Measurements from ENCODE around the gene NOSTRIN. TPM values are rescaled to one million over a fixed set of nuclear protein-coding genes. Genes with fewer than 3 reads are reported as not detected.
"Not testable (repeated sequence)": the region's sequence is repeated elsewhere in the genome, so short reads cannot be mapped to it uniquely, and the experiment has no call there.

NOSTRIN gene
- total RNA-seq, 1 donor from 2014 or later: 9.4 TPM

GRCh38 chr2:168790226-168790902 is 12.1 kb upstream of the NOSTRIN start:
- DNase-seq: no peak

DNA sequence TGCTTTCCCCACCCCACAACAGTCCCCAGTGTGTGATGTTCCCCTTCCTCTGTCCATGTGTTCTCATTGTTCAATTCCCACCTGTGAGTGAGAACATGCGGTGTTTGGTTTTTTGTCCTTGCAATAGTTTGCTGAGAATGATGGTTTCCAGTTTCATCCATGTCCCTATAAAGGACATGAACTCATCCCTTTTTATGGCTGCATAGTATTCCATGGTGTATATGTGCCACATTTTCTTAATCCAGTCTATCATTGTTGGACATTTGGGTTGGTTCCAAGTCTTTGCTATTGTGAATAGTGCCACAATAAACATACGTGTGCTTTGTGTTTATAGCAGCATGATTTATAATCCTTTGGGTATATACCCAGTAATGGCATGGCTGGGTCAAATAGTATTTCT is 11.3 kb upstream of the NOSTRIN start:
- DNase-seq: not testable (repeated sequence)

DNA sequence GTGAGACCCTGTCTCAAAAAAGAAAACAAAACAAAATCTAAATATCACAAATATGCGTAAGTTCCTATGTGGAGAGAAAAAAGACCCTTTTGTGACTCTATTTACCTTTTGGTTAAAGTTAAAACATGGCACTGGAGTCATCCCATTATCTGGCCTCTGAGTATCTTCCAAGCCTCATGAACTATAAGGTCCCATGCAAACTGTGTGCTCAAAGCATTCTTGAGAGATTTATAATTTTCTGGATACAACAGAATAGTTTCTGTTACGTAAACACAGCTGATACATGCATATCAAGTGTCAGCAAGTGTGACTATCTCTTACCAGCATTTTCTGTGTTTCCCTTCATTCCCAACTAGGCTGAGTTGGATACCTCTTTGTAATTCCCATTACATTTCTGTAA is 8.8 kb upstream of the NOSTRIN start:
- DNase-seq: no peak

GRCh38 chr2:168794968-168795367 is 7.5 kb upstream of the NOSTRIN start:
- no peak for DNase-seq

DNA sequence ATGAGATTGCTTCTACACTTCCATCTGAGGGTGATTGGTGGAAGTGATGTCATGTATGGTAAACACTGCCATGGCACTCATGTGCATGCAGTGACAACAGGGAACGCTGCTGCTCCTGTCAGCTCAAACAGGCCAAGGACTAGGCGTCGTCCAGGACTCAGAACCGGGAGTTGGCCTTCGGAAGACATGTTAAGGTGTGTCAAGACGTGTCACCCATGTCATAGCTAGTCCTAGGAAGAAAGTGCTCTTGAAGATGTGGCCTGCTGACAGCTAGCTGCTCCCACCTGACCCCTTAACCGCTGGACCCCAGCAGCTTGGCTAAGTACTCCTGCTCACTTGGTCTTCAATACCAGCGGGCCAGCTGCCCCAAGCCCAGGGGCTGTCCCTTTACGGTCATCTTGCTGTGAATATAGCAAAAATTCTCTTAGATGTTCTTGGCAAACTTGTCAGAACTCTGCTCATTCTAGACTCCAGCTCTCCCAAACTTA is 6.3 kb upstream of the NOSTRIN start:
- no peak for DNase-seq

- DNase-seq: peak; percentile 26
These were observed 5.7 kb upstream of the NOSTRIN start for GRCh38 chr2:168796583-168797285.

DNA sequence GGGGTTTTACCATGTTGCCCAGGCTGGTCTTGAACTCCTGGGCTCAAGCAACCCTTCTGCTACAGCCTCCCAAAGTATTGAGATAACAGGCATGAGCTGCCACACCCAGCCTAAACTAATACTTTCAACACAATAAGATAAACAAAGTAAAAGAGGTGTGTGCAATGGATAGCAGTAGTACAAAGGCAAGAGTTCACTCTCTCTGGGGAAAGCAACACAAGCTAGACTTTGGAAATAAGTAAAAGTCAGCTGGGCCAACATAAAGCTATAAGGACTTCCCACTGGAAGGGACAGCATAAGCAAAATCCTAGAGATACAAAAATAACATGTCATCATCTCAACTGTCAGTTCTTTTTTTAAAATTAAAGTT is 5.2 kb upstream of the NOSTRIN start:
- no peak for DNase-seq

- DNase-seq: no peak
These were observed 4.2 kb upstream of the NOSTRIN start for GRCh38 chr2:168798076-168798887.

- no peak for DNase-seq
These were observed 3.5 kb upstream of the NOSTRIN start for GRCh38 chr2:168798888-168799410.

DNA sequence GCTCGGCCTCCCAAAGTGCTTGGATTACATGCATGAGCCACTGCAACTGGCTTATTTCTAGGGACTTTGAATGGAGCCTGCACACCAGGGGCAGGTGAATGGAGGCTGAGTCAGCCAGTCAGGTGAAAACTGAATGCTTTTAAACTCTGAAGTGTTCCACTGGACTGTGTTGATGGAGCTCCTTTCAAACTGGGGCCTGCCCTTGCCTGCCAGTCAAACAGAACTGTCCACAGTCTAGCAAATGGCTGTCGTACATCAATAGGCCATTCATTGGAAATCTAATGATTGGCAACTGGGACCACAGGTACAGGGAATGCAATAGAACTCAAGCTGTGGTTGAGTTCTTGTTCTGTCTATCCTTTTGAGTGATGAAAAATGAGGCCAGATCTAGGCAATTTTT is 966 bp upstream of the NOSTRIN start:
- no peak for DNase-seq

DNA sequence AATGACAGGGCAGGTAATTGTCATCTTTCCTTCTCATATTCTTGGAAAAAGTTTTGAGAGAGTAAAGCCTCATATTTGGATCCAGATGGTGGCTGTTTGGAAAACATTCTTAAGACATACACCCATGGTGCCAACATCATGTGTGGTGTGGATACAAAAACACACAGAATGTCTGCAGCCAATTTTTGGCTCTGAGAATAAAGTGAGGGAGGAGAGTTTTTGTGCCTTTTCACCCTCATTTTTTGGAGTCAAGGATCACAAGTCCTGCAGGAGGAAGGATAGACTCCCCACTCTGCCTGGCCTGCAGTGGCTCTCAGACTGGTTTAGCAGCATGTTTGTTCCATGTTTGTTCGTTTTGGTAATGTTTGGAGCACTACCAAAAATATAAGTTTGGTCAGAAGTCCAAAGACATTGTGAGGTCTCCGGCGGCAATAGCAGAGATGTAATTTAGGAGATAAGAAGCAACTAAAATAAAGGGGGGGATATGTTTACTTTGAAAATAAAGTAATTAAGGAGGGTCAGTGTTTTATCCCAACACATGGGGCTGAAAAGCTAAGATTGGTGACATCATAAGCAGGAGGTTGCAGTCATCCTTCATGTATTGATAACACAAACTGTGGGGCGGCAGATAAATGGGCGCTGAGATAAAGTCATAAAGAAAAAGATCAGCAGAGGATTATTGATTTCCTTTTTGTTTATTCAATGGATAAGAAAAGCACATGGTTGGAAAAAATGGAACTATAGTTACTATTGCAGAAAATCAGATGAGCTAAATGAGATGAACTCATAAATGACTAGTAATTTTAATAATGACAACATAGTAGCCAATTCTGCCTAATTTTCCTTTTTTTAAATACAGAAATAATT is 655 bp downstream of the NOSTRIN start:
- DNase-seq: no peak

DNA sequence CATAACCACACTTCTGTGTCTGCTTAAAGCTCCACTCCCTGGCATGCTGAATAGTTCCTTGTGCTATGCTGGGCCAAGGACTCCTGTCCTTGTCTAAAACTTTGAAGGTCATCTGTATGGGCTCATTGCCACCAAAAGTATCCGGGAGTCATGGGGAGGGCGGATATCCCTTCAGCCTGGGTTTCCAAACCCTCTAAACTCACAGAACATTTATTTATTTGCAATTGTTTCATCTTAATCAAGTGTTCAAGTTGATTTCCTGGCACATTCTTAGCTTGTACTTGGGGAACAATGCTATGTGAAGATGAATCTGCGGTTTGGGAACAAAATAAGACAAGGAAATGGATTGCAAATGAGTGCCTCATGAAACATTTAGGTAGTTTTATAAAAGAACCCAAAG is 1.8 kb downstream of the NOSTRIN start:
- DNase-seq: peak; percentile 7

GRCh38 chr2:168805615-168806014 is 3.2 kb downstream of the NOSTRIN start:
- DNase-seq: no peak

GRCh38 chr2:168809537-168809936 is 7.1 kb downstream of the NOSTRIN start:
- DNase-seq: no peak

DNA sequence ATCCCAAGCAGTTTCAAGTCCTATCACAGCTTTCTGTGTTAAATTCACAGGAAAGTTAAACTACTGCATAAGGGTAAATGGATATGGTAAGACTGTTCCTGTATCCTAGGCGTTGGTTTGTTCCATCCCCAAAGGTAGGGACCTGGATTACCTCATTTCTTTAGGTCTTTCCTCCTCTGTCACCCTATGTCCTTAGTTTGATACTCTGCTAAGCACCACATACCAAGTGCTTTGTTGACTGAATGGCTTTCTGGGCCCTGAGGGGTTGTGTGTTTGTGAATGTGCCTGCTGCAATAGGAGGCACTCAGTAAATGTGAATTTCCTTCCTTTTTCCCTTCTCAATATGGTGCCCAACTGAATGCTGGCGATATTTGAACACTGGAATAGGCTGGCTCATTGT is 7.8 kb downstream of the NOSTRIN start:
- no peak for DNase-seq

DNA sequence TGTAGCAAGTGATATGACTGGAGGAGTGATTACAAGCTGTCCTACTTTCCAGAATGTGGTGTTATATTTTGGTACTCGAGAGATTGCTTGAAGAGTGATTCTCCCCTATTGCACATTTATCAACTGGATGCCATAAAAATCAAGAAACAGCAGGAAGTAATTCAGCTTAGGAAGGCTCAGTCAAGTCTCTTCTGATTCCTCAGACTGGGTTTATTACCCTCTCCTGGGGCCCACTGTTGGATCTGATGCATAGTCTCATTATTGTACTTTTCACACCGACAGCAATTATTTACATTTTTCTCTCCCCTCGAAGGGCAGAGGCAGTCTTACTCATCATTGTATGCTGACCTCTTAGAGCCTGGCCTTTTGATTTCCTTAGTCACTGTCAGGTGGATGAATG is 9.3 kb downstream of the NOSTRIN start:
- DNase-seq: no peak

- DNase-seq: no peak
These were observed 11.6 kb downstream of the NOSTRIN start for GRCh38 chr2:168814046-168814445.

DNA sequence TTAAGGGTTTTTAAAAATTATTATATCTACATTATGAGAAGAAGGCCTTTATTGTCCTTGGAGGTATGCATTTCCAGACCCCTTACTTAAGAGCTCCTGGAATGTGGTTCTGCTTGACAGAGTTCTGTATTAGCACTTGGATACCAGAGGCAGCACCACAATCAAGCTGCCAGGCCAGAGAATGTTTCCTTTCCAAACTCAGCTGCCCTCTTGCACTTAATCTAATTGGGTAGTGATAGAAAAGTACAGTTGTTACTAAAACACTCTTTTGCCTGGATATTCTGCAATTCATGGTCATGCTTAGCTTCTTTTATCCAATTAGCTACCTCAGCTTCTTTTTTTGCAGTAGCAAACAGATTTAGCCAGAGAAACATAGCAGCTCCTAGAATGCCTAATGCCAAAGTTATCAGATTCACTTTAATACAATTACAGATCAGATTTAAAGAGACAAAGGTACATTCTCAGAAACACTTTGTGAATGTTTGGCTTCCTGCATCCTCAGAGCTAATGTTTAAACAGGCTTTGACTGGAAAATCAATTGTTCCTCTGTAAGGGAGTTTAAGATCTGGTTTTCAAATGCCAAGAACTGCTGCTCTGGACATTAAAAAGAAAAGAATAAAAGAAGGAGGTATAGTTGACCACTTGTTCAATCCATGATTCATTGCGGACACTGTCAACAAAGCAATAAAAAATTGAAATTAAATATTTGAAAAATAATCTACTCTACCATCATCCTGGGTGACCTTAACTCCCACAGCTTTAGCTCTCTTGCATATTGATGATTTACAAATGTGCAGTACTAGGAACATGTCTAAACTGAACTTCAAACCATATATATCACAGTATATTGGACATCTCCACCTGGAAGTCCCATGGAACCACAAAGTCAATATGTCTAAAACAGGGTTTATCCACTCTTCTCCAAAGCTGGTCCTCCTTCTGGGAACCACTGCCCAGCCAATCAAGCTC is 12.8 kb downstream of the NOSTRIN start:
- DNase-seq: no peak

DNA sequence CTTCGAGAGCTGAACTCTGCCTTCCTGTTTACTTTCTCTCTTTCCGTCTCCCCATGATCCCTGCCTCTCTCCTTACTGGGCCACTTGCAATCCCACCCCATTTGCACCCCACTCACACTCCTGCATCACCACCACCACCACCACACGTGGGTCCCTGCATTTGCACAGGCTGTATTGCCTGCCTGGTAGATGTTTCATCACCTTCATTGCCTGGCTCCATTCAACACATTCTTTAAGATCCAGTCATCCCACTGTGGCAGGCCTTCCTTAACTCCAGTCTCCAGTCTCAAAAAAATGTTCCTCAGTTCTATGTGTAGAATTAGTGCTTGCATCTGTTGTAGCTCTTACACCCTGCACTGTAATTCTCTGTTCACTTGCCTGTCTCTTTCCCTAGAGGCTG is 13.9 kb downstream of the NOSTRIN start:
- DNase-seq: no peak

DNA sequence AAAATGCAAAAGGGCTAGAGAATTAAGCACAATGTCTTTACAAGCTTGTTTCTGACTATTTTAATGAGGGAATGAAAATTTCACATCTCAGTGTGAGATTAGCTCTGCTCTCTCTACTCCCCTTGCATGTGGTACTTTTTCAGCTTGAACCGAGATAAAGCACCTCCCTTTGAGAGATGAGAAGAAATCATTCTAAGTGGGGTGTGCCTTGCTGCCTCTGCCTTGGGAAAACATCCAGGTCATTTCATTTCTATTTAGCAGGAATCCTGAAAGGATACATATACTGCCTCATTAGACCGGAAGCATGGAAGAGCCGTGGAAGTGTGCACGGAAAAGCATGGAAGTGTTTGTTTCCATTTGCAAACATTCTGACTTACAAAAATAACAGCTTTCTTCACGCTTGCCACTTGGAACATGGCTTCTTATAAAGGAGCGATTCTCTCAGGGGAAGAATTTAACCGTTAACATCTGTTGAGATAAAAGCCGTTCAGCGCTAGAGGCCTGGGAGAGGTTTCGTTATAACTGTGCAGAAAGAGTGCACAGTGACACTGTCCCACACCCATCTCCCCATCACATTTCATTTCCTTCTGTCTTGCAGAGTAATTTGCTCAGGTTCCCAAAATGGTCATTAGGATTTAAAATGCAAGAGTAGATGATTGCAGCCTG is 16.7 kb downstream of the NOSTRIN start:
- no peak for DNase-seq

Measured in skin of body (tissue), 2 donors.